NOMO-1 treated with DMSO at 0.1 percent for 48 hours (cell line): ENCODE data around the gene IL1RL2.
A peak's percentile ranks its signal among the peaks of the same experiment; 100 is the strongest.

Experiments
- DNase-seq: peaks from one replicate; lab custom pipeline; 2025; ENCODE audit not compliant: unreplicated experiment; lab: John Stamatoyannopoulos, UW

IL1RL2 gene

GRCh38 chr2:102158011-102158755 lies 28.6 kb upstream of the IL1RL2 start:
- DNase-seq, result no peak

- DNase-seq, result no peak
Measured at GRCh38 chr2:102159295-102159694, 27.5 kb upstream of the IL1RL2 start.

DNA sequence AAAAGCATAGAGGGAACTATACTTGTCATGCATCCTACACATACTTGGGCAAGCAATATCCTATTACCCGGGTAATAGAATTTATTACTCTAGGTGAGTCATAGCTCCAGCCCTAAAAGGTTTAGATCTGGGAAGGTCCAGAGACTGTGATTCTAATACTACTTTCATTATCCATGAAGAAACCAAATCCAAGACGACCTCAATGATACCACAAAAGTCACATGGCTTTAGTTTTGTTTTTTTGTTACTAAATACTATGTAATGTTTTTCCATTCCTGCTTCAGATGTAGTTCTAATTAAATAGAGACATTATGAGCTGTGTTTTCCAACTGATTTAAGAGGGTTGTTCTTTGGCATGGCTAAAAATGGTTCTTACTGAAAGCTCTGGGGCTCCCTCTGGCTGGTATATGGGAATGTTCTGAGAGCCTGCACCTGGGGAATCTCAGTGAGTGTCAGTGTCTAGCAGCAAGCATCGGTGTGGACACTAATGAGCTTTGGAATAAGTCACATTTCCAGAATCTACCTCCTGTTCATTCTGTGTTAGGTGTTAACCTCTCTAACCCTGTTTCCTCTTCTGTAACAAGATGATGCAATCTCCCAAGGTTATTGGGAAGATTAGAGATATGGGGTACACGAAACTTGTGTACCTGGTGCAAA lies 20.5 kb upstream of the IL1RL2 start:
- DNase-seq, result no peak

GRCh38 chr2:102168026-102168771 lies 18.6 kb upstream of the IL1RL2 start:
- no peak for DNase-seq

DNA sequence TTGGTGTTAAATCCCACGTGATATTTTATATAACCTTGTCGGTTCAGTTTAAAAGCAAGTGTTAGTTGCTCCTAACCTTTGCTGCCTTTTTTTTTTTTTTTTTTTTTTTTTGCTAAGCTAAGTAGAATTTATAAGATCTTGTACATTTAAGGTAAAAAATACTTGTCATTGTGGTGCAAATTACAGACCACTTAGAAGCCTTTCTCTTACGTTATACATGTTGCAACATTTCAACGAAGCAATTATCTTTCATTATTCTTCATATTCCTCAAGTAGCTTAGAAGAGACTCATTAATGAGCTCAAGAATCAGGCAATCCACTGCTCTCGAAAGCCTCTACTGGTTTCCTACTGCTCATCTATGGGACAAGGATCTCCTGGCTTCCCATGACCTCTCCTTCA lies 14.9 kb upstream of the IL1RL2 start:
- peak; percentile 67 for DNase-seq

GRCh38 chr2:102172745-102173144 lies 14.1 kb upstream of the IL1RL2 start:
- peak; percentile 71 for DNase-seq

DNA sequence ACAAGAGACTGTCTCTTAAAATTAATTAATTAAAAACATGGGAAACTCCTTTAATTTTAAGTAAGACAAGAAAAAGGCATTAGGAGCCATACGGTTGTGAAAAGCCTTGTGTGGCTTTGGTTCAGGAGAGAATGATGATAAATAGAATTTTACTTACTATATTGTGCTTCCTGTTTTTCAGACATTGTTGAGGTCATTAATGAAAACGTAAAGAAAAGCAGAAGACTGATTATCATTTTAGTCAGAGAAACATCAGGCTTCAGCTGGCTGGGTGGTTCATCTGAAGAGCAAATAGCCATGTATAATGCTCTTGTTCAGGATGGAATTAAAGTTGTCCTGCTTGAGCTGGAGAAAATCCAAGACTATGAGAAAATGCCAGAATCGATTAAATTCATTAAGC lies 10.7 kb upstream of the IL1RL2 start:
- no peak for DNase-seq

DNA sequence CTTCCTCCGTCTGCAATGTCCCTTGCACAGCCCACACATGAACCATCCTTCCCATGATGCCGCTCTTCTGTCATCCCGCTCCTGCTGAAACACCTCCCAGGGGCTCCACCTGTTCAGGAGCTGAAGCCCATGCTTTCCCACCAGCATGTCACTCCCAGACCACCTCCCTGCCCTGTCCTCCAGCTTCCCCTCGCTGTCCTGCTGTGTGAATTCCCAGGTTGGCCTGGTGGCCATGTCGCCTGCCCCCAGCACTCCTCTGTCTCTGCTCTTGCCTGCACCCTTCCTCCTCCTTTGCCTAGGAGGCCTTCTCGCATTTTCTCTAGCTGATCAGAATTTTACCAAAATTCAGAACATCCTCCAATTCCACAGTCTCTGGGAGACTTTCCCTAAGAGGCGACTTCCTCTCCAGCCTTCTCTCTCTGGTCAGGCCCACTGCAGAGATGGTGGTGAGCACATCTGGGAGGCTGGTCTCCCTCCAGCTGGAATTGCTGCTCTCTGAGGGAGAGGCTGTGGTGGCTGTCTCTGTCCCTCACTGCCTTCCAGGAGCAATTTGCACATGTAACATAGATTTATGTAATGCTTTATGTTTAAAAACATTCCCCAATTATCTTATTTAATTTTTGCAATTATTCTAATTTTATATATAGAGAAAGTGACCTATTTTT lies 8.9 kb upstream of the IL1RL2 start:
- no peak for DNase-seq

- DNase-seq, result no peak
Measured at GRCh38 chr2:102179061-102179460, 7.8 kb upstream of the IL1RL2 start.

GRCh38 chr2:102179788-102180686 lies 6.8 kb upstream of the IL1RL2 start:
- DNase-seq, result no peak

DNA sequence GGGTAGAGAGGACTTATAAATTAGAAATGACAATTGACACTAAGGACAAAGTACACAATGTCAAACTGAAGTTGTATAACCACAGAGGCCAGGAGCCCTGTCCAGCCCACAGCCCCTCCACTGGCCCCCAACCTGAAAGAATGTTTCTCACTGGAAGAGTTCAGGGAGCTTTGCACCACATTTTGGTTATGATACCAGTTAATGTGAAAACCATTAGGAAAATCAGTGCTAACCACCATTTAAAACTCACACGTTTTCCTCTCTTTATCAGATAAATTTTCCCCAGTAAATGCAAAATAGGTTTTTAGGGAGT lies 6.2 kb upstream of the IL1RL2 start:
- DNase-seq, result no peak

- no peak for DNase-seq
Measured at GRCh38 chr2:102181376-102181775, 5.4 kb upstream of the IL1RL2 start.

GRCh38 chr2:102181919-102182635 lies 4.7 kb upstream of the IL1RL2 start:
- DNase-seq, result no peak

DNA sequence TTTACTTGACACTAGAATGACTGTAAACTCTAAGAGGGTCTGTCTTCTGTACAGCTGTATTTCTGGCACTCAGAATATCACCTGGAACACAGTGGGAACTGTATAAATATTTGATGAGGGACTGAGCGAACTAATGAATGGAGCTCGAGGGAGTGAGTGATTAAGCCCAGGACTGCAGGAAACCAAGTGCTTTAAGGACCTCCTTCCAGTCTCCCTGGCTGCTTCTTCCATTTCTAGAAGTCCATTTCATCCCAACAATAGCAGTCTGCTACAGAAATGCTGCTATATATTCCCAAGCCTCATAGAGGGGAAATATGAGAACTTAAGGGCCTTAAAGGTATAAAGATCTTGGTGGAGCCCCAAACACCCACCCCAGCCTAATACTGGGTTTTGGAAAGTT lies 2.8 kb upstream of the IL1RL2 start:
- DNase-seq, result no peak

- DNase-seq, result no peak
Measured at GRCh38 chr2:102184568-102184967, 2.3 kb upstream of the IL1RL2 start.

DNA sequence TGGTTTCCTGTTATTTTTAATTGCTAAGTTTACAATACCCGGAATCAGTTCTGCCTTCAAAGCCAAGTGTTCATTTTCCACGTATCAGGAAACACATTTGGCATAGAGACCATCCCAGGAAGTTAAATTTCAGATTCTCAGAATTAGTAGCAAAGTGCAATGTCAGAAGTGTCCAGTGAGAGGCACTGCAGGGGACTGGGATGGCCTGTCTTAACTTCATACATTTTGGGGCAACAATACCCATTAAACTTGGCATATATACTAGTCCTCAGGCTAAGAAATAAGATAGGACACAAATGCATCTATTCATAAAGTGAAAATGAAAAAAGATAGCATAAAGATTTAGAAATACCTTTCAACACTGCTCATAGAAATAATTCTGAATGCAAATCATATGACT lies 1.5 kb upstream of the IL1RL2 start:
- no peak for DNase-seq

DNA sequence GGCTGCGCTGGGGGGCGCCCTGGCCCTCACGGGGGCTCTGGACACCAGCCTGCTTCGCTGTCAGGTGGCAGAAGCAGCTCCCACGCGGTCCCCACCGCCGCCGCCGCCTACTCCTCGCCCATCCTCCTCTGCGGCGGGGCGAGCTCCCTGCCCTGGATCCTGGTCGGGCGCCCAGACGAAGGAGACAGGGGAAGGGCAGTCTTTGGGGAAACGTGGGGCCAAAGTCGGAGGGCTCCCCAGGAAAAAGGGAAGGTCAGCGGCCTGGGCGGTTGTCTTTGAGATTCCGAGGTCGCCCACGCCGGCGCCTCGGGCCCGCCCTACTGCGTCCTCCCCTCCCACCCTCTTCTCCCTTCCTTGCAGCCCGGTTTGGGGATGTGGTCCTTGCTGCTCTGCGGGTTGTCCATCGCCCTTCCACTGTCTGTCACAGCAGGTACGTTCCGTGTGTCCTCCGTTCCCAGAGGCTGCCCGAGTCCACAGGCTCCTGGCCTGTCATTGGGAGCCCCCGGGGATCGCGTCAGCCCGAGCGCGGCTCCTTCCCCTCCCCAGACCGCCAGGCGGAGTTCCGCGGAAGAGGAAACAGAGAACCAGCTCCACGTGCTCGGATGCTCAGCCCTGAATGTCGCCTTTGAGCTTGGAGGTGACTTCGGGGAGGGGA lies 800 bp downstream of the IL1RL2 start:
- DNase-seq, result no peak

GRCh38 chr2:102190430-102191107 lies 3.7 kb downstream of the IL1RL2 start:
- DNase-seq, result no peak

DNA sequence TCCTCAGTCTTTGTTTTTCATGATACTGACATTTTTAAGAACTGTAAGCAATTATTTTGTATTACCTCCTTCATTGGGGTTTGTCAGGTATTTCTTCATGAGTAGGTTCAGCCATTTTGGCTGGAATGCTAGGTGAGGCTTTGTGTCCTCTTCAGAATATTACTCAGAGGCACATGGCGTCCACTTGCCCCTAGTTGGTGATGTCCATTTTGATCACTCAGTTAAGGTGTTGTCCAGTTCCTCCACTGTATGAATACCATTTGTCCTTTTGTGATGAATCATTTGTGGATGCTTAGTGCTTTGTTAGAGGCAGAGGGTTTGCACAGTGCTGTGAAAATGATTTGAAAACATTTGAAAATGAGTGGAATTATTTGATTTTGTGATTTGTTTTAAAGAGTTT lies 4.7 kb downstream of the IL1RL2 start:
- no peak for DNase-seq
